ENCODE measurements around the gene CERS6. TPM values are rescaled to one million over a fixed set of nuclear protein-coding genes. Genes with fewer than 3 reads are reported as not detected.

Gene CERS6
- polyA plus RNA-seq, 1 donor (not counting 4 experiments of a cell fraction or from before 2014, with no cell fraction given): 19.5 TPM

DNA sequence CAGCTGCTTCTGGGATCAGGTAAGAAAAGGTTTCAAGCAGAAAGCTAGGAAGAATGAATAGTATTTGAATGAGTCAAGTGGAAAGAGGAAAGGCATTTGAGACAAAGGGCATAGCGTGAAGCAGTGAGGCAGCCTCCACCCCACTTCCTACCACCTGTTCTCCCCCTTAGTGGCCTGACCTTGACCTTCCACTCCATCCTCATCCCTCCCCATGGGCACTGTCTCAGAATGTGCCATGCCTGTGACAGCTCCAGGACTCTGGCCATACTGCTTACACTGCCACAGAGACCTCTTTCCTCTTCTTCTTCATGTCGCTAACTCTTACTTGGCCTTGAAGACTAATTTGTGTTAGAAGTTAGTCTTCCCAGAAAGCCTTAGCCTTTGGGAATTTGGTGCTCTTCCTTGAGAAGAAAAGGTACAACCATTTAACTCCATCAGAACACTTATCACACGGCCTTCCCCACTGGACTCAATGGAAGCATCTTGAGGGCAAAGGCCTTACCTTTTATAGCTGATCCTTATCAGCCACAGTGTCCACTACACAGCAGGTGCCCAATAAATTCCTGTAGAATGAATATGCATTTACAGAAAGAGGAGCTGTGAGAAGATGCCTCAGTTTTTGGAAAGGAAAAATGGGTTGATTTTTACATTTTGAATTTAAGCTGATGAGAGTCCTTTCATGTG lies 331.2 kb downstream of the CERS6 start:
- Histone ChIP-seq H3K4me1 (ENCODE audit: control insufficient read depth, extremely low read depth, insufficient read depth, low read length) (no peaks in the 10 kb centered on the region), H4K20me1 (ENCODE audit: control insufficient read depth, extremely low read depth, insufficient read depth, low read length) (no peaks in the 10 kb centered on the region), H3K36me3 (ENCODE audit: control insufficient read depth in 2 of 2, extremely low read depth in 1 of 2, insufficient read depth in 2 of 2, low read length in 2 of 2) (no peaks in the 10 kb centered on the region), H3K27ac (ENCODE audit: control insufficient read depth, insufficient read depth, low read length) (no peak overlapping the region), H3K79me2 (ENCODE audit: control insufficient read depth, insufficient read depth, low read length) (no peaks in the 10 kb centered on the region), H3K9me3 (ENCODE audit: control insufficient read depth, low read depth, low read length) (no peaks in the 10 kb centered on the region), H3K27me3 (ENCODE audit: control insufficient read depth, extremely low read depth, insufficient read depth, low read length) (peaks cover 8% of the 10 kb centered on the region), H3K4me2 (ENCODE audit: control insufficient read depth, extremely low read depth, insufficient read depth, low read depth, low read length) (no peak overlapping the region), H3K9me1 (ENCODE audit: control insufficient read depth, extremely low read depth, insufficient read depth, low read length) (no peaks in the 10 kb centered on the region), H3K4me3 (ENCODE audit: control insufficient read depth in 2 of 3, extremely low read depth in 1 of 3, insufficient read depth in 2 of 3, low read depth in 1 of 3, low read length in 3 of 3) (no peak overlapping the region), H2AFZ (ENCODE audit: control insufficient read depth, low read length) (no peak overlapping the region), H3K9ac (ENCODE audit: control insufficient read depth, extremely low read depth, insufficient read depth, low read length) (no peak overlapping the region)
- dilution Hi-C loops (cut with MboI; ENCODE audit: extremely low pct_ligation_motif_present, low sequenced_read_pairs): no loop called here
- DNase-seq (ENCODE audit: low read depth, low spot score) (no peak), FAIRE-seq (no peak)
- no peak for TF ChIP-seq EZH2 (IDR thresholded peaks at IDR 0.05; ENCODE audit: low read length)
- TF ChIP-seq, protein P1, sequence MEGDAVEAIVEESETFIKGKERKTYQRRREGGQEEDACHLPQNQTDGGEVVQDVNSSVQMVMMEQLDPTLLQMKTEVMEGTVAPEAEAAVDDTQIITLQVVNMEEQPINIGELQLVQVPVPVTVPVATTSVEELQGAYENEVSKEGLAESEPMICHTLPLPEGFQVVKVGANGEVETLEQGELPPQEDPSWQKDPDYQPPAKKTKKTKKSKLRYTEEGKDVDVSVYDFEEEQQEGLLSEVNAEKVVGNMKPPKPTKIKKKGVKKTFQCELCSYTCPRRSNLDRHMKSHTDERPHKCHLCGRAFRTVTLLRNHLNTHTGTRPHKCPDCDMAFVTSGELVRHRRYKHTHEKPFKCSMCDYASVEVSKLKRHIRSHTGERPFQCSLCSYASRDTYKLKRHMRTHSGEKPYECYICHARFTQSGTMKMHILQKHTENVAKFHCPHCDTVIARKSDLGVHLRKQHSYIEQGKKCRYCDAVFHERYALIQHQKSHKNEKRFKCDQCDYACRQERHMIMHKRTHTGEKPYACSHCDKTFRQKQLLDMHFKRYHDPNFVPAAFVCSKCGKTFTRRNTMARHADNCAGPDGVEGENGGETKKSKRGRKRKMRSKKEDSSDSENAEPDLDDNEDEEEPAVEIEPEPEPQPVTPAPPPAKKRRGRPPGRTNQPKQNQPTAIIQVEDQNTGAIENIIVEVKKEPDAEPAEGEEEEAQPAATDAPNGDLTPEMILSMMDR (optimal IDR thresholded peaks at IDR 0.05 in 1 of 3, IDR thresholded peaks at IDR 0.05 in 1 of 3, conservative IDR thresholded peaks at IDR 0.05 in 1 of 3; ENCODE audit: extremely low read depth in 1 of 3, insufficient read depth in 2 of 3, low read length in 3 of 3): no peak

DNA sequence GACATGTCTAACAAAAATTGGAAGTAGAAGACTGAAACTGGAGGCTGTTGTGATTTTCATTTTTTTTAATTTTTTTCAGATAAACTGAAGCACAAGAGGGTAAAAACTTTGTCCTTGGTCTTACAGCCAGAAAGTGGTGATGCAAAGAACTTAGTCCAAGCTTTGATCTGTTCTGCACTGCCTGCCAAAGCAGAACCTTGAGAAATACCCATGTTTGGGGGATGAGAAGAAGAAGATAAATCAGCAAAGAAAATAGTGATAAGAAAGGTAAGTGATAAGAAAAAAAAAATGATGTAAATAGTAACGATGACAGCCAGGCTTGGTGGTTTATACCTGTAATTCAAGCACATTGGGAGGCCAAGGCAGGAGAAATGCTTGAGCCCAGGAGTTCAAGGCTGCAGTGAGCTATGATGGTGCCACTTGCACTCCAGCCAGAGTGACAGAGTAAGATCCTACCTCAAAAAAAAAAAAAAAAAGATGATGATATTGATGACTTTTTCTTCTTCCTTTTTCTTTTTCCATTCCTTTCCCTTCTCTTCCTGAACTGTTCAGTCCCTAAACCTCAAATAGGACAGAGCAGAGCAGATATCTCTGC lies 331.8 kb downstream of the CERS6 start:
- no peaks in the 10 kb centered on the region for H3K9me1 ChIP-seq (ENCODE audit: control insufficient read depth, extremely low read depth, insufficient read depth, low read length)
- FAIRE-seq (no peak), DNase-seq (ENCODE audit: low read depth, low spot score) (no peak)
- H3K79me2 ChIP-seq (ENCODE audit: control insufficient read depth, insufficient read depth, low read length): no peaks in the 10 kb centered on the region
- peaks cover 8% of the 10 kb centered on the region for H3K27me3 ChIP-seq (ENCODE audit: control insufficient read depth, extremely low read depth, insufficient read depth, low read length)
- H3K4me1 ChIP-seq (ENCODE audit: control insufficient read depth, extremely low read depth, insufficient read depth, low read length): no peaks in the 10 kb centered on the region
- no peaks in the 10 kb centered on the region for H3K9me3 ChIP-seq (ENCODE audit: control insufficient read depth, low read depth, low read length)
- no peak overlapping the region for H3K4me2 ChIP-seq (ENCODE audit: control insufficient read depth, extremely low read depth, insufficient read depth, low read depth, low read length)
- no peak overlapping the region for H3K9ac ChIP-seq (ENCODE audit: control insufficient read depth, extremely low read depth, insufficient read depth, low read length)
- dilution Hi-C loops (cut with MboI; ENCODE audit: extremely low pct_ligation_motif_present, low sequenced_read_pairs): no loop called here
- H4K20me1 ChIP-seq (ENCODE audit: control insufficient read depth, extremely low read depth, insufficient read depth, low read length): no peaks in the 10 kb centered on the region
- no peak overlapping the region for H3K27ac ChIP-seq (ENCODE audit: control insufficient read depth, insufficient read depth, low read length)
- TF ChIP-seq, protein P1 (optimal IDR thresholded peaks at IDR 0.05 in 1 of 3, IDR thresholded peaks at IDR 0.05 in 1 of 3, conservative IDR thresholded peaks at IDR 0.05 in 1 of 3; ENCODE audit: extremely low read depth in 1 of 3, insufficient read depth in 2 of 3, low read length in 3 of 3): no peak
- no peak for TF ChIP-seq EZH2 (IDR thresholded peaks at IDR 0.05; ENCODE audit: low read length)
- no peak overlapping the region for H2AFZ ChIP-seq (ENCODE audit: control insufficient read depth, low read length)
- H3K4me3 ChIP-seq (ENCODE audit: control insufficient read depth in 2 of 3, extremely low read depth in 1 of 3, insufficient read depth in 2 of 3, low read depth in 1 of 3, low read length in 3 of 3): no peak overlapping the region
- no peaks in the 10 kb centered on the region for H3K36me3 ChIP-seq (ENCODE audit: control insufficient read depth in 2 of 2, extremely low read depth in 1 of 2, insufficient read depth in 2 of 2, low read length in 2 of 2)
